GM18517 (cell line): ENCODE results near the gene PTPRN2.

Source experiments
- ATAC-seq: cut with Tn5 transposase; IDR thresholded peaks from one replicate; pipeline ENCODE4 v1.9.1; 2021; ENCODE audit warnings: mild to moderate bottlenecking, moderate library complexity; ENCODE audit not compliant: unreplicated experiment

PTPRN2 gene

DNA sequence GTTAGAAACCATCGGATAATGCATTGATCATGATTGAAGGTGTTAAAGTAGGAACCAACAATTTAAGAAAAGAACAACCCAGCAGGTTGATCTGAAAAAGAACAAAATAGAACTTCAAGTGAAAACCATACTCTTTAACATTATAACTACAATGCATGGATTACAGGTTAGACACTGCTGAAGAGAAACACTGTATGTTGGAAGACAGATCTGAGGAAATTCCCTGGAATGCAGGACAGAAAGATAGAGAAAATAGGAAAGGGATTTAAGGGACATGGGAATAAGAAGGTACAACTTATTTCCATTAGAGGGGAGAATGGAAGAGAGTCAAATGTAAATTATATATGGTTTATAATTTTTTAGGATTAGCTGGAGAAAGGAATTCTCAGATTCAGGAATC lies 947.5 kb downstream of the PTPRN2 start:
- no peak for ATAC-seq

DNA sequence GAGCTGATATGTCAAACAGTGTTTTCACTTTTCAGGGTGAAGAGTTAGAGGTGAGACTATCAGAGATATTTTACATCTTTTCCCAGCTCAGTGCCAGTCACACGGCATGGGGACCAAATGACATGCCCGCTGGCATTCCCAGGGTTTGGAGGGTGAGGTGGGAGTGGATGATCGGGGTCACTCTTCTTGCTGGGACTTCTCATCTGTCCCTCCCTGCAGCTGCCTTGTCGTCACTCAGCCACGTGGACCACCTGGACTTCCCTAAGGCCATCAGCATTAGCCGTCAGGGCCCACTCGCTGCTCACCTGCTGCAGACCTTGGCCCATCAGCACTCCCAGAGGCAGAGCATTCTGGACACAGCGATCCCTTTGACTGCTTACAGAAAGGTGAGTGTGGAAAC lies 949.1 kb downstream of the PTPRN2 start:
- no peak for ATAC-seq

DNA sequence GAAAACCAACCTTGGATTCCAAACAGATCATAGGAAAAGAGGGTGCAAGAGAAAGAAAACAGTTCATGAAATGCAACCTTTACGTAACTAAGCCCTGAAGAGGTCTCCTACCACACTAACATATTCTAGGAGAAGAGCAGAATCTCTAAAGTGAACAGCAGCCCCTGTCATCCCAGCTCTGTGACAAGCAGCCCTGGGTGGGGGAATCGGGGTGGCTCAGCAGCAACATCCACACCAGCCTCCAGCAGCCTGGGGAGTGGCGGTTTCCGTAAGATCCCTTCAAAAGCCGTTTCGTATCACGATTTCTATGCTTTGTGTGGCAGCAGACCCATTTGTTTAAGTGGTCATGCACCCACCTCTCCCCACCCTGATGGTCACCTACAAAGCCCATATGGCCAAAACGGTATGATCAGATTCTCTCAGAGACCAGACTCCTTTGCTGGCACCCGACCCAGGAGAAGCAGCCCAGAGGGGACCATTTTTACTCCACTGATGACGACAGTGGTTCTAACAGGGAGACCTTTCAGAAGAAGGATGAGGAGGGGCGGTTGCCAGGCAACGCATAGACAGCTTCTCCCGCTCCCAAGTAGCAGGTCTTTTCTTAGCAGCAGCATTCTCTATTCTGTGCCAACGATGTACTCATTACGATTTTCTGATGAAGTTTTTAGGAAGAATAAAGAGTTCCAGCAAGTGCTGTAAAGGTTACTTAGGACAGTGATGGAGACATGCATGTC lies 950.2 kb downstream of the PTPRN2 start:
- no peak for ATAC-seq

DNA sequence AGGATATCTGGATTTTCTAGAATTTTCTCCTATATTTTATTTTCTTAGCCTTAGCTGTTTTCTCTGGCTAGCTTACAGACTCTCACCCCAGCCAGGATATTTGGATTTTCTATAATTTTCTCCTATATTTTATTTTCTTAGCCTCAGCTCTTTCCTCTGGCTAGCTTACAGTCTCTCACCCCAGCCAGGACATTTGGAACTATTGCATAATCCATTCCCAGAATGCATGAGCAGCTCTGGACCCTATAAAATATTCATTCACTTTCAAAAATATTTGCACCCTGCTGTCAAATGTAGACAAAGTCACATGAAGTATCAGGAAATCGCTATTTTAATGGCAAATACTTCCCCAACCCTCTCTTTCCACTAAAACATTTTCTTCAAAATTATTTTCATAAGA lies 952.0 kb downstream of the PTPRN2 start:
- ATAC-seq = no peak

GRCh38 chr7:157635148-157635500 lies 952.5 kb downstream of the PTPRN2 start:
- ATAC-seq = no peak

- no peak for ATAC-seq
These were observed 953.0 kb downstream of the PTPRN2 start for GRCh38 chr7:157634401-157635147.

- no peak for ATAC-seq
These were observed 954.0 kb downstream of the PTPRN2 start for GRCh38 chr7:157633465-157634185.

GRCh38 chr7:157630301-157630853 lies 957.2 kb downstream of the PTPRN2 start:
- no peak for ATAC-seq

DNA sequence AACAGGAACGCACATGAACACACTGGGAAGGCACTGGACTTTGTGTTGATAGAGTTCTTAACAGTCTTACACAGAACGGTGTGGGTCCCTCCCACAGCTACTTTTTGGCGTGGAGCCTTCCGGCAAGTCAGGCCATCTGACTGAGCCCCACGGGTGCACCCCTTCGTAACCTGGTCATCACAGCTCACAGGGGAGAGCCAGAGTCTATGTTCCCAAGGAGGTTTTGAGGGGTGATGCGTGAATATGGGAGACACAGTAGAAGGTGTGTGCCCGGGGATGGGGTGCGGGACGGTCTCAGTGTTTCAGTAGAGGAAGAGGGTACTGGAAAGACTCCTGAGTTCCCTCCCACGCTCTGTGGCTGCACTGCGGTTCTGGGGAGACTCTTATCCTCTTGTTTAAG lies 959.2 kb downstream of the PTPRN2 start:
- ATAC-seq = no peak

GRCh38 chr7:157627646-157628045 lies 960.0 kb downstream of the PTPRN2 start:
- ATAC-seq = no peak

DNA sequence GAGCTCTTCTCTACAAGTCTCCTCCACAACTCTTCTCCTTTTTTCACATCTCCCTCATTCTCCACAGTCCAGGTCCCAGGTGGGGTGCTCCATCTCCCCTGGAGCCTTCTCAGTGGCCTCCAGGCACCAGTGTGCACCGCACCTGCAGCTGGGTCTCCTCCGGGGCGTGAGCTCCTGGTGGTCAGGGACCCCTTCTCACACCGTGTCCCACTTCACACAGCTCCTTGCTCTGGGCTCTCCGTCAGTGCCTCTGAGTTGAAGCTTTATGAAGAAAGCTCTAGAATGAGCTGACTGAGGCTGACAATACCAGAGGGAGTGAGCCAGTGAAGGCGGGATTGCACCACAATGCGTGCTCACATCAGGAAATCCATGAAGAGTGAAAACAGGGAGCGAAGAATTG lies 960.6 kb downstream of the PTPRN2 start:
- no peak for ATAC-seq

DNA sequence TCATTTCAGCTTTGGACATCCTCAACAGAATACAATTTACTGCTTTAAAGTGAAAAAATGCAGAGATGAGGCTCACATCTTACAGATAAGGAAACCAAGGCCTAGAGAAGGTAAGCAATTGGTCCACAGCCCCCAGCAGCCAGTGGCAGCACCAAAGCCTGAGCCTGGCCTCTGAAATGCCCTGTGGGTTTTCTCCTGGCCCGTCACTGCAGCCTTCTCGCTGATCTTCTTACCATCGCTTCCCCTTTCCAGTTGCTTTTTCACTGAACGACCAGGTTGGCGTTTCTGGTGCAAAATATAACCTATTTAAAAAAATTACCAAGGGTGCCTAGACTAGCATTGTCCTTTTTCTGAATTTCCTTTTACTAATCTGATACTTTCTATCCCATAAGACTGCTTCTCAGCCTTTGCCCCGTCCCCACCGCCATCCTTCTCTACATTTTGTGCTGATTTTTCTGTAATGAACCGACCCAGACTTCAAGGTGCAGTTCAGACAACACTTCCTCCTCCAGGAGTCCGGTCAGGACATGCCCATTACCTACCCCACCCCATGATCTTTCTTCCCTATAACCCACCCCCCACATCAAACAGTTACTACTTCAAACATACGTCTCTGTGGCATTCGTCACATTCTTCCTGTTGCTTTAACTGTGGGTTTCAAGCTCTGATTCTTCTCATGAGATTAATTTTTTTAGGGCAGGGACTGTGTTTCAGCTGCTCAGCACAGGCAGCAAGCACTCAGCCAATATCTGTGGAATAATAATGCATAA lies 961.5 kb downstream of the PTPRN2 start:
- ATAC-seq = no peak

GRCh38 chr7:157623556-157623955 lies 964.1 kb downstream of the PTPRN2 start:
- ATAC-seq = no peak

- ATAC-seq = no peak
These were observed 965.0 kb downstream of the PTPRN2 start for GRCh38 chr7:157622408-157623205.

GRCh38 chr7:157622000-157622399 lies 965.6 kb downstream of the PTPRN2 start:
- no peak for ATAC-seq

GRCh38 chr7:157621131-157621681 lies 966.4 kb downstream of the PTPRN2 start:
- no peak for ATAC-seq

DNA sequence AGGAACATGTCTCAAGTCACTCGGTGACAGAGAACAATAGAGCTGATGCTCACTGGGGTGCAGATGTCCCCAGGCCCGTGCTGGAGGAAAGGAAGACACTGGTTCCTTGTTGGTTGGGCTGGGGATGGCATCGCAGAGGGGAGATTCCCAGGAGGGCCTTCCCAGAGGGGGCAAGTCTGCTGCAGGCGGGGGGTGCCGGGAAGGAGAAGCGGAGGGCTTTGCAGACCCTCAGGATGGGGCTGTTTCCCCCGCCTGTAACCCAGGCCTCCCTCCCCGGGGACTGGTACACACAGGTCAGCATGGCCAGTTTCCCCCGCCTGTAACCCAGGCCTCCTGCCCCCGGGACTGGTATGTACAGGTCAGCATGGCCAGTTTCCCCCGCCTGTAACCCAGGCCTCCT lies 967.0 kb downstream of the PTPRN2 start:
- ATAC-seq = no peak

DNA sequence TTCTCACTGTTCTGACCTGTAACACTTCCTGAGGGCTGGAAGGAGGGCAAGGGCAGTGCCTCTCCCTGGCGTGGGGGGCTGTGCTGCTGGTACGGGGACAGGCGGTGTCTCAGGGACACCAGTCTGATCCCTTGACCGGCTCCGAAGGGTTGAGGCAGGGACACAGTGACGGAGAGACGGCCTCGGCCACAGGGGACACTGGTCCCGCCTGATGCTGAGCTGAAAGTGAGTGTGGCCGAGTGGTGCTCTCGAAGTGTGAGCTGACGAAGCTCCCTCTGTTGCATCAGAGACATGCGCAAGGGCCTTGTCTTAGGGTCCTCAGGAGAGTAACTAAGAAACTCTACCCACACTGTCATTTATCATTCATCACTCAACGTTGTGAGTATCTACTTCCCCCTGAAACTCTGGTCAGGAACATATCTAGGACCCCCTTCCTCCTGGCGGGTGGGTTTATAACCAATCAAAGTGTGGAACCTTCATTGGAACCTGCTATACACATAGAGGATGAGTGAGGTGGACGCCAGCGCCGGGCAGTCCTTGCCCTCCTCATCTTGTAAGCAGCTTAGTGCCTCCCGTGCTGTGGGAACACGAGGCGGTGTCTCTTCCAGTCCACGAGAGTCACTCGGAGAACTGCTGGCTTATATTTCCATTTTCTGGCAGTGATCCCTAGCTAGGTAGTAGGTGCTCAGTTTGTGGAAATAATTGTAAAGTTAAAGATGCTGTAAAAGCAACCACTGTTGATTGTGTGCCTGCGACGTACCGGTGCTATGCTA lies 967.7 kb downstream of the PTPRN2 start:
- ATAC-seq = no peak
